HG02588 (cell line): Measurements from ENCODE around the gene SPPL2C.

ENCODE experiments used
- ATAC-seq: cut with Tn5 transposase; IDR thresholded peaks from one replicate; pipeline ENCODE4 v1.9.1; 2021; ENCODE audit warnings: mild to moderate bottlenecking, moderate library complexity; ENCODE audit not compliant: unreplicated experiment

Gene SPPL2C

DNA sequence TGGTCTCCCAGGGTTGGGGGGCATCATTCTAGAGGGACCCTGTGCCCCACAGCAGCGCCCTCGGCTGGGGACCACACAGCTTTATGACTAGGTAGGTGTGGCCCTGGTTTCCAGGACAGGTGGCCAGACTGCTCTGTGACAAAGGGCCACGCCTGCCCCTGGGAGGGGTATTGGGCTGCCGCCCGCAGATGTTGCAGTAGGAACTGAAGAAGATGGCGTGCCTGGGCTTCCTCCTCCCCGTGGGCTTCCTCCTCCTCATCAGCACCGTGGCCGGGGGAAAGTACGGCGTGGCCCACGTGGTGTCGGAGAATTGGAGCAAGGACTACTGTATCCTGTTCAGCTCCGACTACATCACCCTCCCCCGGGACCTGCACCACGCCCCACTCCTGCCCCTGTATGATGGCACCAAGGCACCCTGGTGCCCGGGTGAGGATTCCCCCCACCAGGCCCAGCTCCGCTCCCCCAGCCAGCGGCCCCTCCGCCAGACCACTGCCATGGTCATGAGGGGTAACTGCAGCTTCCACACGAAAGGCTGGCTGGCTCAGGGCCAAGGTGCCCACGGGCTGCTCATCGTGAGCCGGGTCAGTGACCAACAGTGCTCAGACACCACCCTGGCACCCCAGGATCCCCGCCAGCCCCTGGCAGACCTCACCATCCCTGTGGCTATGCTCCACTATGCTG is at the start of gene SPPL2C:
Gene SPPL2C (plus strand): TSS at position 187 of the 681 bp plus-strand sequence. CDS start 26 bp downstream, at position 213.
- ATAC-seq = no peak

GRCh38 chr17:45800816-45801215 is 43.9 kb upstream of the SPPL2C start:
- ATAC-seq = no peak

- no peak for ATAC-seq
Observed at GRCh38 chr17:45801421-45801820, 43.3 kb upstream of the SPPL2C start.

DNA sequence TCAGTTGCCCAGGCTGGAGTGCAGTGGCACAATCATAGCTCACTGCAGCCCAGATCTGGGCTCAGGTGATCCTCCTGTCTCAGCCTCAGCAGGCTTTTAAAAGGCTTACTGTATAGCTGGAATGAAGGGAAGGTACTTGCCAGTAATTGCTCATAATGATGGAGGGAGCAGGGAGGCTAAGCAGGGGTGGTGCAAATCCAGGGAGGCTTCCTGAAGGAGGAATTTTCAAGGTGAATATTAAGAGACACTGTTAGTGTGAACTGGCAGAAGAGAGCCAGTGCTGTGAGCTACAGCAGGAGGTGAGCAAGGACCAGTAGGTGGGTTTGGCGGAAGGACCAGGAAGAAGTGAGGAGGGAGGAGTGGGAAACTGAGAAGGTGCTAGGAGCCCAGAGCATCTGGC is 35.8 kb upstream of the SPPL2C start:
- ATAC-seq = no peak

- ATAC-seq = no peak
Observed at GRCh38 chr17:45809499-45809898, 35.2 kb upstream of the SPPL2C start.

- ATAC-seq = no peak
Observed at GRCh38 chr17:45812102-45812501, 32.6 kb upstream of the SPPL2C start.

GRCh38 chr17:45813048-45813725 is 31.5 kb upstream of the SPPL2C start:
- ATAC-seq = no peak

GRCh38 chr17:45814622-45815606 is 29.8 kb upstream of the SPPL2C start:
- no peak for ATAC-seq

DNA sequence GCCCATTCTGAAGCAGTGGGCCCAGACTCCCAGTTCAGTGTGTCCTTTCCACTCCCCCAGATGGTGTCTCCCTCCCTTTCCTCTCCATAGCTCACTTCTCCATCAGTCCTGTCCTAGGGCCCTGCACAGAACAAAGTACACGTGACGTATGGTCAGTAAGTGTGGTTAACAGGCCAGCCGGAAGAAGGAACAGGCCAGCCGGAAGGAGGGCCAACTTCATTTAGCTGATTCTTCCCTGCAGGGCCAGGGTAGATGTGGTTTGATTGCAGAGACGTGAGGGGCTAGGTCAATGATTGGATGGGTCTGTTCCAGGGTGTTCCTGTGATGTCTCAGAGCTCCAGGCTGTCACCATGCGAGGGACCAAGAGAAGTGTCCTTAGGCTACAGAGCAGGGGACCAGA is 28.9 kb upstream of the SPPL2C start:
- no peak for ATAC-seq

- no peak for ATAC-seq
Observed at GRCh38 chr17:45818041-45818440, 26.6 kb upstream of the SPPL2C start.

DNA sequence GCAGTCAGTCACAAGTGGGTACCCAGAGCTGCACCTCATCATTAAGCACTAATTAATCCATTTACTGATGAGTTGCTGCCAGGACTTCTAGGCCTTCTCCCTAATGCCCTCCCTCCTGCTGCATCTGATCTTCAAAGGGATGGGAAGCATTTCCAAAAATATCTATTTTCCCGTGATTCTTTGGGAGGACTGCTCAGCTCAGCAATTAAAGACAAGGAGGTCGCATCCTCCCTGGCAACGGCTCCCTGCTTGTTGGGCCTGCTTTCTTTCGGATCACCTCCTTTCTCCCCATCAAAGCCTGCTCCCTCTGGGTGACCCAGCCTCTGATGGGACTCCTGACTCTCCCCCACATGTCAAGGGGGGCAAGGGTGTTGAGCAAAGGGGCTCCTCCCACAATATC is 26.0 kb upstream of the SPPL2C start:
- no peak for ATAC-seq

DNA sequence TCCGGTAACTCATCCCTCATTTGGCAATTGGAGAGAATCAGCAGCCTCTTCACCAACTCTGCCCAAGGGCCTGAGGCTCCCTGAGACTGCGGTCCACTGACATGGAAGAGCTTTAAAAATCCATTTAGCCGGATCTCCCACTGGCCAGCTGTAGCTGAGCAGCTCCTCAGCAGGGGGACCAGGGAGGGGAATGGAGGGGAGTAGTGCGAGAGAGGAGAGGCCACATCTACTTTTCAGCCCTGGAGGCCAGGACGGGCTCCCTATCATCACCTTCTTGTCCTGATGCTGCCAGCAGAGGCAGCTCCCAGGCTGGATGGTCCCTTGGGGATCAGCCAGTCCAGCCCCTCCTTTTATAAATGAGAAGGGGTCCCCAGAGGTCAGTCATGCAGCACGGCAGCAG is 25.0 kb upstream of the SPPL2C start:
- ATAC-seq = no peak

GRCh38 chr17:45820052-45820780 is 24.5 kb upstream of the SPPL2C start:
- ATAC-seq = no peak

DNA sequence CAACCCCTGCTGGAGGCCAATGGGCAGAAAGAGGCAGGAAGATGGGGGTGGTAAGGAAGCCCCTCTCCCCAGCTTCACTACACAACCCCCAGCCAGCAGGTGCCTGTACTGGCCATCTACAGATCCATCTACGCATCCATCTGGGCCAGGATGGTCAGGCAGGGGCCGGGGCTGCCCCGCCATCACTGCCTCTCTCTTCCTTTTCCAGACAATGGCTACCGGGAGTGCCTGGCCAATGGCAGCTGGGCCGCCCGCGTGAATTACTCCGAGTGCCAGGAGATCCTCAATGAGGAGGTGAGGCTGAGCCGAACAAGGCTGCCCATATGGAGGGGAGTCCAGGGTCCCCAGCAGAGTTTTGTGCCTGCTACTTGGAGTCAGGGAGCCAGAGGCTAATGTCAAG is 23.5 kb upstream of the SPPL2C start:
- no peak for ATAC-seq

DNA sequence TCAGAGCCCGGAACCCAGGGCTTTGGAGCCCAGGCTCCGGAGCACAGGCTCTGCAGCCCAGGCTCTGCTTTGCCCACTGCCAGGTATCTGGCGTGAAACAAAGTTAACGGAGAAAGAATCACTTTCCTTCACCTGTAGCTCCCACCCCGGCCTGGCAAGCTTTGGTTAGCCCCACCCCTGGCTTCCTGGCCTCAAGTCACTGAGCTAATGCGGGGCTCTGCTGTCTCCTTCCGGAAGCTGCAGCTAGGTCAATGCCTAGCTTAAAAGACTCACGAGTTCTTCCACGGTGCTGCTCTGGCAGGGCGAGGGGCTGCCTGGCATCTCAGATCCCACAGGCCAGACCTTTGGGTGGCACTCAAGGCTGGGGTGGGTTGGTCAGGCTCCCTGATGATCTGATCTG is 21.1 kb upstream of the SPPL2C start:
- no peak for ATAC-seq

- no peak for ATAC-seq
Observed at GRCh38 chr17:45824475-45824874, 20.2 kb upstream of the SPPL2C start.

DNA sequence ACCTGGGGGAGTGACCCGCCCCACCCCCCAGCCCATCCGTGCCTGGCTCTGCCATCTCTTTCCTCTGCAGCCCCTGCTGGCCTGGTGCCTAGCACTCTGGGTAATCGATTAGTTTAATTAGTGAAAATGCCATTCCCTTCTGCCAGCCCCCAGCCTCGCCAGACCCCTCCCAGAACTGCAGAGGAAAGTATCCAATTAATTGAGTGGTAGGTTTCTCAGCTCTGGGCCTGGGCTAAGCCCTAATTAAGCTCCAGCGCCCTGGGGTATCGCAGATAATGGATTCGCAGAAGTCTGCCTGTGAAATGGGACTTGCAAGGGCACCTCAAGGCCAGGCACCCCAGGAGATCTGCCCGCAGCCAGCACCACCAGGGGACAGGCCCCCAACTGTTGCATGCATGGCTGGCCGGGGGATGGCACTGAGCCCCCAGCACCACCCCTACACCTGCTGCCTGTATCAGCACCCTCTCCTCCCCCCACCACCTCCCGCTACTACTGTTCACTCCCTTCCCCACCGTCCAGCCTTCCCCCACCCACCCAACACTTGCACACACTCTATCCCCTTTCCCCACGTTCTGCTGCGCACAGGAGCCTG is 19.7 kb upstream of the SPPL2C start:
- ATAC-seq = no peak

DNA sequence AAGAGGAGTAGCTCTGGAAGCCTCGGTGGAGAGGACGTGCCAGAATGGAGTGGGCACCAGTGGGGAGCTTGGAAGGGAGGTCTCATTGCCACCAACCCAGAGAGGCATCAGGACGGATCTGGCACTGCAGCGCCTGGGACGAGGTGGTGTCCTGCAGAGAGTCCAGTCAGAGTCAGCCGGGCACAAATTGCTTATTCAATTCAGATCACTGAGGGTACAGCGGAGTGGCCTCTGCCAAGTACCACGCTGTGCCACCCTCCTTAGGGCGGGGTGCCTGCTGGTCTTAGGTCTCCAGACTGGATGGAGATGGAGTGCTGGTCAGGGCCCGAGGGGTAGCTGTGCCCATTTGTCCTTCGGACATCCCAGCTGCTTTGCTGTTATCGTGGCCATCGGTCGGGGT is 18.9 kb upstream of the SPPL2C start:
- no peak for ATAC-seq

DNA sequence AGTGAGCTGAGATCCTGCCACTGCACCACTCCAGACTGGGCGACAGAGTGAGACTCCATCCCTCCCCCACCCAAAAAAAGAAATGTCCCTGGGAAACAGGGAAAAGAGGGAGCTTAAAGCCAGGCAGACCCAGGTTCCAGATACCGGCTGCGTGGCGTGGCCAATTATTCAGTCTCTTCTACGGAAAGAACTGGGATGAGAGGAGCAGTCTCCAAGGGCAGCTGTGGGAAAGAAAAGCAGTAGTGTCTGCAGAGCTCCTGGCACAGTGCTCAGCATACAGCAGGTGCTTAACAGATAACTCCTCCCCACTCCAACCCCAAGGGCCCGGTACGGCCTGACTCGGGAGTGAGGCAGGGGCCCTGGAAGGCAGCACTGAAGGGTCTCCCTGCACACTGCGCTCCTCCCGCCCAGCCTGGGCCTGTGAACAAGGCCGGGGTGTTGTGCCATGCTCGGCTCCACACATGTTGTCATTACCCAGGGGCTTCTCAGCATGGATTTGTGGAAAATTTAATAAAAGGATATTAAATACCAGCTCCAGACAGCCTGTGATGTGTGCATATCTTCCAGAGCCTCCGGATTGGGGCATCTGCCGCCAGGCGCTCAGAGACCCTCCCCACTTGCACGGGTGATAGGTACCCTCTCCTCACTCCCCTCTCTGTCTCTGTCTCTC is 17.6 kb upstream of the SPPL2C start:
- ATAC-seq = no peak

DNA sequence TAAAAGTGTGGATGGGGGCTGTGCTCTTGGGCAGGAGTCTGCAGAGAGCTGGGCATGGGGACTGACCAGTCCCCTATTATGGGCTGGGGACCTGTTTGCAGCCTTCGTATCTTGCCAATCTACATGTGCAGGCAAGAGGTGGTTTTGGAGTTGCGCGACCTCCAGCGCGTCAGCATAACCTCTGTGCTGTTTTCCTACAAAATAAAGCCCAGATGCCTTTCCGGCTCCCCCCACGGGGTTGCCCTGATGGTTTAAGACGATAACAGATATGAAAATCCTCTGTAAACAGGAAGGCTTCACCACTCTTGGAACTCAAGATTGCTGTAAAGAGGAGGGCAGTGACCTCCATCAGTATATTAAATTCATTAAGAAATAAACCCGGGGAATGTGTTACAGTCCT is 16.5 kb upstream of the SPPL2C start:
- ATAC-seq = no peak
